ENCODE measurements around the gene UBE4B. TPM values are rescaled to one million over a fixed set of nuclear protein-coding genes. Genes with fewer than 3 reads are reported as not detected.
"Not testable (repeated sequence)": the region's sequence is repeated elsewhere in the genome, so short reads cannot be mapped to it uniquely, and the experiment has no call there.

The UBE4B gene
- total RNA-seq, 1 experiment from 2014 or later, result 28.1 TPM

DNA sequence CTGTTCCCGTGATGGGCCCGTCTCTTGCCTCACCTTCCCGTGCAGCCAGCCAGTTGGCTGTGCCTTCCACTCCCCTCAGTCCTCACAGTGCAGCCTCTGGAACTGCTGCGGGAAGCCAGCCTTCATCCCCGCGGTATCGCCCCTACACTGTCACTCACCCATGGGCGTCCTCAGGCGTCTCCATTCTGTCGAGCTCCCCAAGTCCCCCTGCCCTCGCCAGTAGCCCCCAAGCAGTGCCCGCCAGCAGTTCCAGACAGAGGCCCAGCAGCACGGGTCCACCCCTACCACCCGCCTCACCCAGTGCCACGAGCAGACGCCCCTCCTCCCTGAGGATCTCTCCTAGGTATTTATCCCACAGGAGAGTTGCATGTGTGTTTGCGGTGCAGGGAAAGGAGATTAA is 73.5 kb downstream of the UBE4B start:
- CTCF ChIA-PET, result no interaction called here
- no peak overlapping the region for H3K27ac Mint-ChIP-seq (ENCODE audit: unreplicated experiment)
- TF ChIP-seq, protein P1, sequence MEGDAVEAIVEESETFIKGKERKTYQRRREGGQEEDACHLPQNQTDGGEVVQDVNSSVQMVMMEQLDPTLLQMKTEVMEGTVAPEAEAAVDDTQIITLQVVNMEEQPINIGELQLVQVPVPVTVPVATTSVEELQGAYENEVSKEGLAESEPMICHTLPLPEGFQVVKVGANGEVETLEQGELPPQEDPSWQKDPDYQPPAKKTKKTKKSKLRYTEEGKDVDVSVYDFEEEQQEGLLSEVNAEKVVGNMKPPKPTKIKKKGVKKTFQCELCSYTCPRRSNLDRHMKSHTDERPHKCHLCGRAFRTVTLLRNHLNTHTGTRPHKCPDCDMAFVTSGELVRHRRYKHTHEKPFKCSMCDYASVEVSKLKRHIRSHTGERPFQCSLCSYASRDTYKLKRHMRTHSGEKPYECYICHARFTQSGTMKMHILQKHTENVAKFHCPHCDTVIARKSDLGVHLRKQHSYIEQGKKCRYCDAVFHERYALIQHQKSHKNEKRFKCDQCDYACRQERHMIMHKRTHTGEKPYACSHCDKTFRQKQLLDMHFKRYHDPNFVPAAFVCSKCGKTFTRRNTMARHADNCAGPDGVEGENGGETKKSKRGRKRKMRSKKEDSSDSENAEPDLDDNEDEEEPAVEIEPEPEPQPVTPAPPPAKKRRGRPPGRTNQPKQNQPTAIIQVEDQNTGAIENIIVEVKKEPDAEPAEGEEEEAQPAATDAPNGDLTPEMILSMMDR (IDR thresholded peaks at IDR 0.05; ENCODE audit: unreplicated experiment), result no peak
- no peak for DNase-seq
- intact Hi-C loops (cut with micrococcal nuclease; ENCODE audit: unreplicated experiment), result no loop called here
- no peak overlapping the region for H3K4me3 Mint-ChIP-seq (ENCODE audit: low read depth, unreplicated experiment)
- H3K9me3 Mint-ChIP-seq (ENCODE audit: low read depth, unreplicated experiment), result no peaks in the 10 kb centered on the region
- peaks cover 18% of the 10 kb centered on the region for H3K36me3 Mint-ChIP-seq (ENCODE audit: insufficient read depth, unreplicated experiment)
- H3K4me1 Mint-ChIP-seq (ENCODE audit: low read depth, unreplicated experiment), result peaks cover 27% of the 10 kb centered on the region
- BruUV-seq (replicated peaks), result no TSS peak
- H3K27me3 Mint-ChIP-seq (ENCODE audit: unreplicated experiment), result no peaks in the 10 kb centered on the region

DNA sequence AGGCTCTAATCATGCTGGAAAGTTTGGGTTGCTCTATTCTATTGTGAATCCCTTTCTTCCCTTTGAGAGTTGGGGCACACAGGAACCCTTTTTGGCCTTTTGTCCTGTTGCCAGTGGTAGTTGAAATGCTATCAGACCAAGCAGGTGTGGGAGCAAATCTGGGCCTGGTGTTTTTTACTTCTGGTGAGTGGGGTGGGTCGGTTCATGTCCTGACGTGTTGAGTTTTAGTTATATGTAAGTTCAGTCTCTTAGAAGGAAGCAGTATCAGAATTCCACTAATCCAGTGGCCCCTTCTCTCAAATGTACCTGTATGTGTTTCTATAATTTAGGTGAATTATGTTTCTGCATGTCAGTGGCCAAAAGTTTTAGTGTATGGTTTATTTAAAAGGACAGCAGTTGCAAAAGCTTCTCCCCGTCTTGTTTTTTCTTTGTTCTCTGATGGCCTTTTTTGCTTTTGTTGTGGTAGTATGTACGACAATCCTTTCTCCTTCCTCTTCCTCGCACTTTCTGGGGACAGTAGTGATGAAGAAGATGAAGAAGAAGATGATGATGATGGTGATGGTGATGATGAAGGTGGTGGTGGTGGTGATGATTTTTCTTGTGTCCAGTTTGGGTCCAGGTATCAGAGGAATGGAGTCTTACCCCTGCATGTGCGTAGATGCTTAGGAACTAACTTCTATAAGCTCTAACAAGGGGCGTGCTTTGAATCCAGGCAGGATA is 74.2 kb downstream of the UBE4B start:
- H3K36me3 Mint-ChIP-seq (ENCODE audit: insufficient read depth, unreplicated experiment), result peaks cover 18% of the 10 kb centered on the region
- intact Hi-C loops (cut with micrococcal nuclease; ENCODE audit: unreplicated experiment), result no loop called here

DNA sequence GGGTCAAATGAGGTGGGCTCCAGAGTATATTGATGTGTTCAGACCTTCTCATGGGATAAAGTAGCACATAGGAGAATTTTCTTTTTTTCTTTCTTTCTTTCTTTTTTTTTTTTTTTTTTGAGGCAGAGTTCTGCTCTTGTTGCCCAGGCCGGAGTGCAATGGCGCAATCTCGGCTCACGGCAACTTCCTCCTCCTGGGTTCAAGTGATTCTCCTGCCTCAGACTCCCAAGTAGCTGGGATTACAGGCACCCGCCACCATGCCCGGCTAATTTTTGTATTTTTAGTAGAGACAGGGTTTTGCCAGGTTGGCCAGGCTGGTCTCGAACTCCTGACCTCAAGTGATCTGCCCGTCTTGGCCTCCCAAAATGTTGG is 74.7 kb downstream of the UBE4B start:
- peak overlapping the region; percentile 86 for H3K27ac Mint-ChIP-seq (ENCODE audit: unreplicated experiment)
- H3K4me3 Mint-ChIP-seq (ENCODE audit: low read depth, unreplicated experiment); intact Hi-C loops (cut with micrococcal nuclease; ENCODE audit: unreplicated experiment); H3K27me3 Mint-ChIP-seq (ENCODE audit: unreplicated experiment); BruUV-seq (replicated peaks); CTCF ChIA-PET; H3K9me3 Mint-ChIP-seq (ENCODE audit: low read depth, unreplicated experiment): not testable (repeated sequence)
- peak; percentile 1 for DNase-seq
- peaks cover 27% of the 10 kb centered on the region for H3K4me1 Mint-ChIP-seq (ENCODE audit: low read depth, unreplicated experiment)
- peaks cover 18% of the 10 kb centered on the region for H3K36me3 Mint-ChIP-seq (ENCODE audit: insufficient read depth, unreplicated experiment)

More for the DNA sequence above, 74.2 kb downstream of the UBE4B start:
- TF ChIP-seq, protein P1 (IDR thresholded peaks at IDR 0.05; ENCODE audit: unreplicated experiment), result no peak
- no peaks in the 10 kb centered on the region for H3K27me3 Mint-ChIP-seq (ENCODE audit: unreplicated experiment)
- no peak for DNase-seq
- H3K4me3 Mint-ChIP-seq (ENCODE audit: low read depth, unreplicated experiment), result no peak overlapping the region
- BruUV-seq (replicated peaks), result no TSS peak
- CTCF ChIA-PET, result no interaction called here
- H3K27ac Mint-ChIP-seq (ENCODE audit: unreplicated experiment), result peak overlapping the region; percentile 86
- no peaks in the 10 kb centered on the region for H3K9me3 Mint-ChIP-seq (ENCODE audit: low read depth, unreplicated experiment)
- H3K4me1 Mint-ChIP-seq (ENCODE audit: low read depth, unreplicated experiment), result peaks cover 27% of the 10 kb centered on the region

DNA sequence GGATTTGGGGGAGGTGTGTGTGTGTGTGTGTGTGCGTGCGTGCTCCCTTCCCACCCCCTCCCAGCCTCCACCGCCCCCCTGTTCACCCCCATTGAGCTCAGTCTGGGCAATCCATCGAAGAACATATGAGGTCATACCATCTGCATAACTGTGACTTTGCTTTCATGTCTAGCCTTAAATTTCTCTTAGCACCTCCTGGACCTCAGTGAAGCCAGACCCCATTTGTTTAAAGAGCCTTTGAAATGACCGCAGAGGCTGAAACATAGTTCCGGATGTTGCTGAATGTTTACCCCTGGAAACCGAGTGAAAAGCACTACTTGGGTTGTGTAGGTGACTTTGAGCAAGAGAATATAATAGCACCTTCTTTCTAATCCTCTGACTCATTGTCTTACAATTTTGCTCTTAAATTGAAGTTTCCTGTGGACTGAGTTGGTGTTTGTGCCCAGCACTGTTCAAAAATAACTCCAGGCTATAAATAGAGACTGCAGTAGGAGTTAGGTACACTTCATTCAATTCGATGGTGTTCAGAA is 75.4 kb downstream of the UBE4B start:
- TF ChIP-seq, protein P1 (IDR thresholded peaks at IDR 0.05; ENCODE audit: unreplicated experiment), result no peak
- H3K36me3 Mint-ChIP-seq (ENCODE audit: insufficient read depth, unreplicated experiment), result peaks cover 18% of the 10 kb centered on the region
- CTCF ChIA-PET, result no interaction called here
- BruUV-seq (replicated peaks), result no TSS peak
- peak overlapping the region; percentile 86 for H3K27ac Mint-ChIP-seq (ENCODE audit: unreplicated experiment)
- no peaks in the 10 kb centered on the region for H3K27me3 Mint-ChIP-seq (ENCODE audit: unreplicated experiment)
- H3K4me3 Mint-ChIP-seq (ENCODE audit: low read depth, unreplicated experiment), result peak overlapping the region; percentile 55
- peak; percentile 52 for DNase-seq
- H3K9me3 Mint-ChIP-seq (ENCODE audit: low read depth, unreplicated experiment), result no peaks in the 10 kb centered on the region
- intact Hi-C loops (cut with micrococcal nuclease; ENCODE audit: unreplicated experiment), result no loop called here
- H3K4me1 Mint-ChIP-seq (ENCODE audit: low read depth, unreplicated experiment), result peaks cover 27% of the 10 kb centered on the region

All from Calu3 (cell line).